Activated CD4-positive, alpha-beta T cell treated with anti-CD3 and anti-CD28 coated beads, Interleukin-2, Interleukin-4, amounts not matched to agents 100 ng/mL and 50 ng/mL, durations not matched to agents 16 hours and 8 hours (primary cell): ENCODE results near the gene FOXC2.
A peak's percentile ranks its signal among the peaks of the same experiment; 100 is the strongest.

Experiments
- DNase-seq: peaks from one replicate; pipeline ENCODE4 v3.0.0-alpha.2; 2020; ENCODE audit warnings: low spot score

FOXC2 gene

DNA sequence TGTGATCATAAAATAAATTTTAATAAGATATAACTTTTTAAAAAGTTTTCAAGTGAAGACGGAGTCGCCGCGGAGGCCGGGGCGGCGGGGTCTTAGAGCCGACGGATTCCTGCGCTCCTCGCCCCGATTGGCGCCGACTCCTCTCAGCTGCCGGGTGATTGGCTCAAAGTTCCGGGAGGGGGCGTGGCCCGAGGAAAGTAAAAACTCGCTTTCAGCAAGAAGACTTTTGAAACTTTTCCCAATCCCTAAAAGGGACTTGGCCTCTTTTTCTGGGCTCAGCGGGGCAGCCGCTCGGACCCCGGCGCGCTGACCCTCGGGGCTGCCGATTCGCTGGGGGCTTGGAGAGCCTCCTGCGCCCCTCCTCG is at the start of gene FOXC2:
Gene FOXC2 (plus strand): TSS at position 229 of the 365 bp plus-strand sequence. CDS start 507 bp downstream, outside the sequence.
- peak; percentile 40 for DNase-seq

DNA sequence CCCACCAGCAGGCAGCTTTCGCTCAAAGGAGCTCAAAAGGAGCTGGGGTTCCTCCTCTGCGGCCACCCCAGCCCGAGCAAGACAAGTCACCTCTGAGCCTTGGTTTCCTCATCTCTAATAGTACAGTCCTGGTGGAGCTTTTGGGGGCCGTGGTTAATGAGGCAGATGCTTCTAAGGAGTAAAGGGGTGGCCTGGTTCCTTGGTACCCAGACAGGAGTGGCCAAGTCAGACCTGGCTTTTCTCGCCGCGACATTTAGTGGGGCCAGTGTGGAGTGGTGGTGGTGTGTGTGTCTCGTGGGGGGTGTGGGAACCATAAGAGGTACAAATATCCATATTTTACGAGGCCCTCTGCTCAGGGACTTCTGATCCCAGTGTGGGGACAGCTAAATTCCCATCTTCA is 49.6 kb upstream of the FOXC2 start:
- DNase-seq: no peak

DNA sequence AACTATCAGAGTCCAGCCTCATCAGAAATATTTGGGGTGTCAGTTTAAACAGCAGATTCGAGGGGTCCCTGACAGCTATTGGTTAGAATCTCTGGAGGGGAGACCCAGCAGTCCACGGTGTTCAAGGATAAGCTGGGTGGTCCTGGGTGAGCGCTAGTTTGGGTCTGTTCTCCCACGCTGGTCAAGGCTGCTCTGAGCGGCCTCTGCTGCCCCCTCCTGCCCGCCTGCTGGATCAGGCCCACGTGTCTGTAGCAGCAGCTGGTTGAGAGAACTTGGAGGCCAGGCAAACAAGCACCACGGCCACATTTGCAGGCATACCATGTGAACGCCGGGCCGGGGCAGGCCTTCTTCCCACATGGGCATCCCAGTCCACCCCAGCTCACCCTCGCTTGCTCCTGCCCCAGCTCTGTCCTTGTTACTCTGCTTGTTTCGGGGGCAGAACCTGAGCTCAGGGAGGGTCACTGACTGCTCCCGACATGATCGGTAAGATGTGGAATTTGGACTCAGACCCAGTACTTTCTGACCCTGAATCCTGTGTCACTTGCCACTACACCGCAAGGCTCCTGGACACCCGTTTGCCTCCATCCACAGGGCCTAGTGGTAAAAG is 48.9 kb upstream of the FOXC2 start:
- peak; percentile 12 for DNase-seq

DNA sequence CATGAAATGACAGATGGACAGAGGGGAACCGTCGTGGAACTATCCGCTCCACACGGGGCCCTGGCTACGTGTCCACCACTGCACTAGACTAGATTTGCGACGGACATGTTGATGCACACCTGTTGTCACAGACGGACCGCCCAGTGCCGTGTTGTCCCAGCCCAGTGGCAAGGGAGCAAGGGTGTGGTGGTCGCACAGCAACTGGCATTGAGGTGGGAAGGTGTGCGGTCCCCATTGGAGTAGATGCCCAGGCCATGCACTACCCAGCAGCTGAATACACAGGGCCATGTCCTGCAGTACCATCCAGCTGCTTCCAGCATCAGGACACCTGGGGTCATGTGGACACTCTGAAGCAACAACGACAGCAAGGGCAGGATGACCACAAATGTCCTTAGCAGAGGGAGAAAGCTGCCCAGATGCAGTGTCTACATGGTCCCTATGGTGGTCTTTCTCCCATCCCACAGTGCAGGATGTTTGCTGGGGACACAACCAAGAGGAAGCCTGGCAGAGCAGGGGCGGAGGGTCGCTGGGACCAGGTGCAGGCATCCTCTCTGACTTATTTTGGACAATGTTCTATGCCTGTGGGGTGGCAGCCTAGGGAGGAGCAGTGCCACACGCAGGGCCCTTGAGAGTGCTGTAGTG is 47.5 kb upstream of the FOXC2 start:
- no peak for DNase-seq

DNA sequence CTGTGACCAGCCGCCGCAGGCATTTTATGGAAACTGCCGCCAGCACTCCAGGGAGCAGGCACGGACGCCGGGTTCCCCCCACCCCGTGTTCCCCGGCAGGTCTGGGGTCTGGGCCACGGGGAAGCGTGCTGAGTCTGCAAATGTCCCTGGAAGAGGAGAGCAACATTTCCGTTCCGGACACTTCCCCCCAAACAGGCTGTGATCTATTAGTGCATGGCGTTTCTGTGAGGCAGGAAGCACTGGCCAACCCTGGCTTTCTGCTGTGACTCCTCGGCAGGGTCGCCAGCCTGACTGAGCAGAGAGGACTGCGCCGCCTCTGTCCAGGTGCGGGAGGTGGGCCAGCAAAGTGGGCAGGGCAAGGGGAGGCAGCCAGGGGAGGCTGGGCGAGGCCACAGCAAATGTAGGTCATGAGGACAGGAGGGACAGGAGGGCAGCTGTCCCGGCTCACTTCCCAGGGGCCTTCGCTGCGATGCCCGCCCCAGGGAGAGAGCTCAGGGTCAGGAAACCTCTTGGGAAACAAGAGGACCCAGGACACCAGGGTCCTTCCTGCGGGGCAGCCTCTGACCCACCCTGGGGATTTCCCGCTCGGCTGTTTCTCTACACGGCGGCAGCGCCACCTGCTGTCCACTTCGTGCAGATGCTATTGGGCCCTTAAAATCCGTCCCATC is 46.8 kb upstream of the FOXC2 start:
- DNase-seq: peak; percentile 55

DNA sequence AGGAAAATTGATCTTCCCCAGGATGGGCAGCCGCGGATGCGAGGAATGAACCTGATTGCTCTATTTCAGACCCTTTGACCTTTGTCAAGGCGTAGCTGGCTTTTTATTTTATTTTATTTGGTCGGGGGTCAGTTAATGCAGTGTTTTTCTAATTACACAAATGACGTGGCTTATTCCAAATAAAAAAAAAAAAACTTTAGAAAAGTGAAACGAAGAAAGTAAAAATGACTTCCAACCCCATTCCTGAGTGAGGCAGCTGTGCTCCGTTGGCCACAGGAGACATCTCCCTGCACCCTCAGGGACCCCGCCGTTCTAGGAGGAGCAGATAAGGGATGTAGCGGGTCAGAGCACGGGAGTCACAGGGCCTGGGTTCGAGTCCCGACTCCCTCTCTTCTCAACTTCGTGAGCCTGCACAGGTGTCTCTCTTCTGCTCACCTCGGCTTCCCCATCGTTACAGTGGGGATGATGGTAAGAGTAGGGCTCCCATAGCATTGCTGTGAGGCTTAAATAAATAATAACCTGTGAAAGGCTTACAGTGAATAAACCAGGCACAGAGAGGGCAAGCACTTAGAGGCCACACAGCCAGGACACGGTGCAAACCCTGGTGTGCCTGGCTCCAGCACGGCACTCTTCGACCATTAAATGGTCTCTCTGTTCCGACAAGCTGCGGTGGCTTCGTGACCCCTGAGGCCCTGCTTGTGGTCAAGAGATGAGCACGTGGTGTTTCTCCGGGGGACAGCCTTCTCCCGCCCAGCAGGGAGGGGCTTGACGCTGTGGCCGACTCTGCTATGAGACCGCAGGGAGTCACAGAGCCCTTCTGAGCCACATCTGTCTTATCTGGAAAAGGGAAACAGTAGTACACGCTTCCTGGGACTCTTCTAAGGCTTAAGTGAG is 46.1 kb upstream of the FOXC2 start:
- DNase-seq: no peak

DNA sequence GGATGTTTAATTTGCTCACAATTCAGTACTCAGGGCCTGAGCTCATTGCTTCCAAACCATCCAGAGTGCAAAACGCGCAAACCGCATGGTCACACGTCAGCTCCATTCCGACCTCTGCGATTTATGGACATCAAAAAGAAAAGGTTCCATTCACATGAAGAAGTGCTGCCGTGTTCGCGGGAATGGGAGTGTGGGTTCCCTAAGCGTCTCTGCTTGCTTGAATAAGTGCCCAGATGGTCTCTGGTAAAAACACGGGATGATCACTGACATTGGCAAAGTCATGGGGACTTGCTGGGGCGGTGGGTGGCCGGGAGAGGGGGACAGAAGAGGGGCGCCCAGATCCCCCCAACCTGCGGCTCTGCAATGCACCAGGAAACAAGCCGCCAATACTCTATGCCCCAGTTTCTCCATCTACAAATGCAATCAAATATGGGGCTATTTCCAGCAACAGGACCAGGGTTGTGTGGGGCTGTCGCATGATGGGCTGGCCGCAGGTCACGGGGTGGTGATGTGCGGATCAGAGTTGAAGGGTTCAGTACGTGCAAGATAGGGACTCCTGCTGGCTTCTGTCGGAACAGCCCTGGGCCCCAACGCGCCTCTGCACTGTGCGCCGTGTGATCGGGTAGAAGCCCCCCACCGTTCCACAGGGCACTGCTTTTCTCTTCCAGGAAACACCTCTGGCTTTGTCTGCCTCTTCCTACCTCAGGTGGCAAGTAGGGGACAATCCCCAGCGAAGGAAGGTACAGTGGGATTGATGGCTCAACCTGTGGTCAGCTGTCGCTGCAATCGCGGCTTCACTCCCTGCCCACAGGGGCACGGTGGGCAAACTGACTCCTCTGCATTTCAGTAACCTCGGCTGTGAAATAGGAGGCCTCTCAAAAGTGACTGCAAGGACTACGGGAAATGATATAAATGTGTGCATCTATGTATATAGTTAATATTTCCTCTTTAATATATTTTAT is 45.1 kb upstream of the FOXC2 start:
- no peak for DNase-seq

DNA sequence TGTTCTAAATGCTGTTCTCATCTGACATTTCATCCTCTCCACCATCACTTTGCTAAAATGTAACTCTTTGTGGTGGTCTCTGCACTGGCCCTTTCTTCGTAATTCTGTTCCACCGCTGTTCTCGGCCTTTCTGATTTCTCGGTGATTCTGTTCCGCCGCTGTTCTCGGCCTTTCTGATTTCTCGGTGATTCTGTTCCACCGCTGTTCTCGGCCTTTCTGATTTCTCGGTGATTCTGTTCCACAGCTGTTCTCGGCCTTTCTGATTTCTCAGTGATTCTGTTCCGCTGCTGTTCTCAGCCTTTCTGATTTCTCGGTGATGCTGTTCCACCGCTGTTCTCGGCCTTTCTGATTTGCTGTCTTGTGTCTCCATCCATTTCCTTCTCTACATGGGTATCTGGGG is 44.0 kb upstream of the FOXC2 start:
- no peak for DNase-seq

DNA sequence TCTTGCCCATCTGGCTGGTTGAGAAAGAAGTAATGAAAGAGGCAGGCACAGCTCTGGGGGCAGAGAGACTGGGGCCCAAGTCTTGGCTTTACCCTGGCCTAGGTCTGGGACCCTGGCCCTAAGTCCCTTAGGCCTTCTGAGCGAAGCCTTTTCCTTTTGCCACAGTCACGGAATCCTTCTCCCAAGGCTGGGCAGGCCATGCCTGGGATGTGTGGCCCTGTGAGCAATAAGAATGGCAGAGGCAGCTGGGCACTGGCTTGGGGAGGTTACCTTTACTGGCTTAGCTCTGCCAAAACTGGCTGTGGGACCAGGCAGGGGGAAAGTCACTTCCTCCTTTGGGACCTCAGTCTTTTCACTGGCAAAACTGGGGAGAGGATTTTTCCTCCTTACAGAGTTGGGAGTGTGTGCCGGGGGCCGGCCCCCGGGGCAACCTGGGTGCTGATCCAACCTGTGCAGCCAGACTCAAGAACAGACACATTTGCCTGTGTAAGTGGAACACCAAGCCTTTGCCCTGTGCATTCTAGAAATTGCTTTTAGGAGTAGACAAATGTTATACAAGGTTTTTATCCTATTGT is 43.4 kb upstream of the FOXC2 start:
- DNase-seq: no peak

DNA sequence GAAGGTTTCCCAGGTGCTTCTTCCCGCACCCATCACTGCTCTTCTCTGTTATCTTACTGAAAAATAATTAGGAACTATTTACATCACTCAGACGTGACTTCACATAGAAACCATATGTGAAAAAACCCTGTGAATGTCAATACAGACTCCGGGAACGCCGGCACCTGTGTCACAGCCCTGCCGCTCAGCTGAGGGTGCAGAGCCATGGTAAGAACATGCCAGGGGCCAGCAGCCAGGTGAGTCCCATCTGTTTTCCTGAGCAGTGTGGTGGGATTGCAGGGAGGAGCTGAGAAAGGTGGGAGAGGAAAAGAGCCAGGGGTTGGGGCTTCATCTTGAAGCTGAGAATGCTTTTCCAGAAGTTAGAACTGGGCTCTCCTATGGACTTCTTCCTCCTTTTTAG is 42.6 kb upstream of the FOXC2 start:
- DNase-seq: no peak

DNA sequence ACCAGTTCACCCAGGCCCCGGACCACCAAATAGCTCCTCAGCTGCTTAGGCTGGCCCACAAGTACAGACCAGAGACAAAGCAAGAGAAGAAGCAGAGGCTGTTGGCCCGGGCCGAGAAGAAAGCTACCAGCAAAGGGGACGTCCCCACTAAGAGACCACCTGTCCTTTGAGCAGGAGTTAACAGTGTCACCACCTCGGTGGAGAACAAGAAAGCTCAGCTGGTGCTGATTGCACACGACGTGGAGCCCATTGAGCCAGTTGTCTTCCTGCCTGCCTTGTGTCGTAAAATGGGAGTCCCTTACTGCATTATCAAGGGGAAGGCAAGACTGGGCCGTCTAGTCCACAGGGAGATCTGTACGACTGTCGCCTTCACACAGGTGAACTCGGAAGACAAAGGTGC is 40.9 kb upstream of the FOXC2 start:
- DNase-seq: no peak

DNA sequence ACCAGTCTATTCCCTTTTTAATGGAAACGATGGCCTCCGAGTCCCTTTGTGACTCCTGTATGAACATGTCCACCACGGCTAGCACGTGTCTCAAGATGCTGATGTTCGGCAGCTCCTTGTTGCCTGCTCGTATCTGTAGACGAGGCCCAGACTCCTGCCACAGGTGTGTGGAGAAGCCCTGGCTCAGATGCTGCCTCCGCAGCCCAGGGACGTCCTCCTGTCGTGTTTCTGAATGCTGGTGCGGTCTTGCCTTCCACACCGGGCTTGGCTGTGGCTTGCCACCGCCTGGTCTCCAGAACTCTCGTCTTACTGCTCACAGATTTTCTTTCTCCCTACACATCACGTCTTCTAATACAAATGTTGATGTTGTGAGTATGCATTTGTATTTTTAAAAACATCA is 39.3 kb upstream of the FOXC2 start:
- DNase-seq: no peak

DNA sequence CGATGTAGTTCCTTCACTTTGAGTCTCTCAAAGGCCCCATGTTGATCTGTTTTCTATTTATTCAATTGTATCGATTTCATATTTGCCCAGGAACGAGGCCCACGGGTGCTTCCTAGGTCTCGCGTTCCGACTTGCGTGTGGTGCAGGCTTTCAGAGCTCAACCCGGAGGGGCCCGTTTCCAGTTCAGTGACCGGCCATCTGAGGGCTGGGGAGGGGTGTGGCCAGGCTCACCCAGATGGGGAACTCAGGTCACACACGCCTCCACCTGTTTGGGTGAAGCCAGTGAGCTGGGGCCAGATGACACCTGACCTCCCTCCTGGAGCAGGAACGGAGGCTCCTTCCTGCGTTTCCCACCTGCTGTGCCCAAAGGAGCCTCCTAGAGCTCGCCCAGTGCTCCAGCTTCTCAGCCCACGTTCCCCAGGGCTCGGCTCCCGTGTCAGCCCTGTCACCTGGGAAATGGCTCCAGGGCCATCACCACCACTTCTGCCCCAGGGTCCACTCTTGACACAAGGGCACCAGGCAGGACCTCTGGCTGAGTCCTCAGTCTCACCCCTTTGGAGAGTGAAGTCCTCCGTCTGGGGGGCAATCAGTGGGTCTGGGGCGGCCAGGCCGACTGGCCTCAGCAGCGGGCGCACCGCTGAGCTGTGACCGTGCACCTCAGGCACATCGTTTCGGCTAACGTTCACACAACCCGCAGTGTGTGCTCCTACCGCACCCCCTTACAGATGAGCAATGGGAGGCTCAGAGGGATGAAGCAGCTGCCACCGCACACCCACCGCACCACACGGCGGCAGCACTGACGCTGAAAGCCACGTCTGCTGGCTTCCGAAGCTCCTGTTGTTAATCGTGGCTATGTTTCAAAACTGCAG is 38.3 kb upstream of the FOXC2 start:
- no peak for DNase-seq

DNA sequence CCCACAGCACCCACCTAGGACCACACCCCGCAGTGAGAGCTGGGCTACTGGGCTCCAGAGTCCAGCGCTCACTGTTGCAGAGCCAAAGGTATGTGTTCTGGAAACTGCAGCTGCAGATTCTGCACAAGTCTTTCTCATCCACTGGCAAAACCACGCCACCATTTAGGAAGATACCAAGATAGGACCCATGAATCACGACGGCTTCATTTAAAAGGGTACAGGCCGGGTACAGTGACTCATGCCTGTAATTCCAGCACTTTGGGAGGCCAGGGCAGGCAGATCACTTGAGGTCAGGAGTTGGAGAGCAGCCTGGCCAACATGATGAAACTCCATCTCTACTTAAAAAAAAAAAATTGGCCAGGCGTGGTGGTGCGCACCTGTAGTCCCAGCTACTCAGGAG is 37.5 kb upstream of the FOXC2 start:
- no peak for DNase-seq

DNA sequence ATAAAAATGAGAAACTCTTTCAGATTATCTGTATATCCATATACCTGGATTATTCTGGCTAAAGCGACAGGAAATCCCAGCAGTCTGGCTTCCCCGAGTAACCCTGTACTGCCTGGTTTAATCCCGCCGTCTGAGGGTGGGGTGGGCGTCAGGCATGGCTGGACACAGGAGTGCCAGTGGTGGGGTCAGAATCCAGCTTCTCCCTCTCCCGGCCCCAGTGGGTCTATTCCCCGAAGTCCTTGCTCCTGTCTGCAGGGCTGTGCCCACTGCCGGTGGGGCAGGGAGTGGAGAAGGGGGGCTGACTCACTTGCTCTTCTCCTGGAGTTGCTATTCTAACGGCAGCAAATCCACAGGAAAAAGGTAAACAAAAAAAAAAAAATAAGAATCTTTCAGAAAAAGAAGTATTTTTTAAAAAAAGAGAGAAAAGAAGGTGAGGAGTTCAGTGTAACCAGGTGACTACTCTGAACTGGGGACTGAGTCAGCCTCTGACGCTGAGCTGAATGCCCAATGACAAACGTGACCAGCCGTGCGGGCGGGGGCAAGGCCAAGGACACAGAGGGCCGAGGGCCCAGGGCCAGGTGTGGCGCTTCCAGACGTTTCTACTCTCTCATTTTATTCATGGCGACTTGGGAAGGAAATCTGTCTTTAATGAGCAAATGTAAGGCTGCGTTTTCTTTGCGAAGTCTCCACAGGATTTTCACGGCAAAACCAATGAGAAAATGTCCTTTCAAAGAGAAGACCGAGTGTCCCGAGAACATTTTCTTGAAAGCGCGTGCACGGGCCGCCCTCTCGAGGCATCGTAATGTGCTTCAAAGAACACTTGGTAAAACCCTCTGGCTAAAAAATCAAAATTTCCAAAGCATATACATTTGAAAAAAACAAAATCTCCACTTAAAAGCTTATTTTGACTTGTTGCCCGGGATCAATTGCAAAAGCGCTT is 36.1 kb upstream of the FOXC2 start:
- no peak for DNase-seq

DNA sequence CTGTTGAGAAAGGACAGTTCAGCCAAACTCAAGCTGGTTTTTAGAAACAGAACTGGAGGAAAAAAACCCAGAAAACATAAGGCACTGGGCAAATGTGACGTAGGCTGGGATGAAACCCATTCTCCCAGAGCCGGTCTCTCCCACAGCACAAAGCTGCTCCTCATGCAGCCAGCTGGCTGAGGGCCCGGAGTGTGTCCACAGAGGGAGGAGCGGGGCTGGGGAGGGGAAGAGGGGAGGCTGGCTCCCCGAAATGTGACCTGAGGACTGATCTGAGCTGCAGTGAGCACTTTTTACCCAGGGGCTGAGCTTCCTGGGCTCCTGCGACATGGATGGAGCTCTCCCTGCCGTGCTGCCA is 35.5 kb upstream of the FOXC2 start:
- DNase-seq: no peak

DNA sequence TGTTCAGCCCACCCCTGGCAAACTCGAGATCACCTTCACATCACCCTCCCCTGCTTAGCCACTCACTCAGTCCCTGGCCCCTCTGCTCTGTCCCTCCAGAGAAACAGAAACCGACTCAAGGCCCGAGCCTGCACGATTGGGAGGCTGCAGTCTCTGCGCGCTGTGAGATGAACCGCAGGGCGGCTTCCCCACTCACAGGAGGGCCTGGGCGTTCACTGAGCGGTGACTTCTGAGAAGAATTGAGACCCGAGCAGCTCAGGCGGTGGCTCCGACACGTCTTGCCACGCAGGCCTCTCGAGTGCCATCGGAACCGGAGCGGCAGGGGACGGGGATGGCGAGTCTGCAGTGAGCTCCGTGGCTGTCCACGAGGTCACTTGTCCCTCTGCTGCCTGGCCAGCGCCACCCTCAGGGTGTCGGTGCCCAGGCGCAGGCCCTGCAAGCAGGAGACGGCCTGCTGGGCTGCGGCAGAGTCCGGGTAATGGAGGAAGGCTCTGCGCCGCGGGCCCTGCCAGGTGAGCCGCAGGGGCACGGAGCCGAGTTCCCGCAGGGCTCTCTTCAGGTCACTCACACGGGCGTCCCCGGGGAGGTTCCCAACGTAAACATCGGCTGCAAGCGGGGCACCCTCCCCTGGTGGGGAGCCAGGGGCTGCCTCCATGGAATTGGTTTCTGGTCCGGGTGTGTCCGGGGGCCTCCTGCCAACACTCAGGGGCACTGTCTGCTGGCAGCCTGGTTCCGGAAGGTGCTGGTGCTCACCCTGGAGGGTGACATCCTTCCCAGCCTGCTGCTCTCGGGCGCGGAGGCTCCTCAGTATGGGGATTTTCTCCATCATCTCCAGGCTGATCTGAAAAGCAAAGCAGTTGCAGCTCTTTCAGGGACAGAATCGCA is 34.7 kb upstream of the FOXC2 start:
- DNase-seq: no peak

DNA sequence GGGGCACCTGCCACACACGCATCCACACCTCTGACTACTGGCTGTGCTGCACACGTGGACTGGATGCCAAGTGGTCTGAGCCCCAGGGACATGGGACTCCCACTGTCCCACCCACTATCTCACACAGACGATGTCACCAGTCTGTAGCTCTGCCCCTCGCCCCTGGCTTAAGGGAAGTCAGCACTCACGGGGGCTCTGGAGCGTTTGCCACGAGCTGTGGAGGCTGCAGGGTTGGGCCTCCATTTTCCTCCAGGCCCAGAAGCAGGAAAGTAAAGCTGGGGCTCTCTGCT is 34.2 kb upstream of the FOXC2 start:
- no peak for DNase-seq
